ENCODE data around the gene C1QBP. TPM values are rescaled to one million over a fixed set of nuclear protein-coding genes. Genes with fewer than 3 reads are reported as not detected.
A peak's percentile ranks its signal among the peaks of the same experiment; 100 is the strongest.

The C1QBP gene
- total and polyA plus RNA-seq, 2 donors from 2014 or later: 91.5 to 181 TPM

DNA sequence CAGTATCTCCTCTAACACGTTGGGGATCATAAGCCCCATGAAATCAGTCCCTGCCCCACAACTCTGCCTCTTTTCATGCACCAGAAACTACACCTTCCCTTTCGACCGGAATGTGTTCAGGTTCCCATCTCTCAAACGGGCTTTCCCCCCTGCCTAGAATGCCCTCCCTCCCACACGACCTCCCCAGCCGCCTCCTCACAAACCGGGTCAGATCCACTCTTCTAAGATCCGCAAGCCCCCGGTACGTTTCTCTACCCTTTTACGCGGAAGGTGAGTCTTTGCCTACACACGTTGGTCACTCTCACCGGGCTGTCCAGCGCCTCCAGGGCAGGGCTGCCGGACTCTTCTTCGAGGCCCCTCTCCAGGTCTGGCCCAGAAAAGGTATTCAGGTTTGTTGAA, 29.1 kb upstream of the C1QBP start:
- FAIRE-seq (no peak), DNase-seq (no peak)
- TF ChIP-seq, protein P1, sequence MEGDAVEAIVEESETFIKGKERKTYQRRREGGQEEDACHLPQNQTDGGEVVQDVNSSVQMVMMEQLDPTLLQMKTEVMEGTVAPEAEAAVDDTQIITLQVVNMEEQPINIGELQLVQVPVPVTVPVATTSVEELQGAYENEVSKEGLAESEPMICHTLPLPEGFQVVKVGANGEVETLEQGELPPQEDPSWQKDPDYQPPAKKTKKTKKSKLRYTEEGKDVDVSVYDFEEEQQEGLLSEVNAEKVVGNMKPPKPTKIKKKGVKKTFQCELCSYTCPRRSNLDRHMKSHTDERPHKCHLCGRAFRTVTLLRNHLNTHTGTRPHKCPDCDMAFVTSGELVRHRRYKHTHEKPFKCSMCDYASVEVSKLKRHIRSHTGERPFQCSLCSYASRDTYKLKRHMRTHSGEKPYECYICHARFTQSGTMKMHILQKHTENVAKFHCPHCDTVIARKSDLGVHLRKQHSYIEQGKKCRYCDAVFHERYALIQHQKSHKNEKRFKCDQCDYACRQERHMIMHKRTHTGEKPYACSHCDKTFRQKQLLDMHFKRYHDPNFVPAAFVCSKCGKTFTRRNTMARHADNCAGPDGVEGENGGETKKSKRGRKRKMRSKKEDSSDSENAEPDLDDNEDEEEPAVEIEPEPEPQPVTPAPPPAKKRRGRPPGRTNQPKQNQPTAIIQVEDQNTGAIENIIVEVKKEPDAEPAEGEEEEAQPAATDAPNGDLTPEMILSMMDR (IDR thresholded peaks at IDR 0.05; ENCODE audit: borderline replicate concordance, extremely low read depth, insufficient read depth): no peak
- peaks cover 0 to 4% (median 0%) of the 10 kb centered on the region in 3 donors for H3K36me3 ChIP-seq (ENCODE audit: control insufficient read depth in 2 of 3, insufficient read depth in 3 of 3, low read length in 3 of 3)
- H3K4me3 ChIP-seq (ENCODE audit: low read length in 3 of 3): peak overlapping the region; percentile 60 to 83 (median 71)
- H3K9me3 ChIP-seq (ENCODE audit: control insufficient read depth in 2 of 3, insufficient read depth in 1 of 3, low read length in 3 of 3): no peaks in the 10 kb centered on the region
- H3K27me3 ChIP-seq (ENCODE audit: control insufficient read depth, insufficient read depth, low read length): no peaks in the 10 kb centered on the region
- H3K27ac ChIP-seq (ENCODE audit: low read depth in 2 of 2, low read length in 2 of 2): no peak overlapping the region
- intact Hi-C loops (cut with DNase I): no loop called here
- H3K4me1 ChIP-seq (ENCODE audit: control insufficient read depth in 2 of 3, insufficient read depth in 2 of 3, low read depth in 1 of 3, low read length in 3 of 3): peaks cover 0 to 8% (median 0%) of the 10 kb centered on the region in 3 donors
- peak overlapping the region; percentile 17 to 64 (median 46) for H3K9ac ChIP-seq (ENCODE audit: low read length in 3 of 3)

DNA sequence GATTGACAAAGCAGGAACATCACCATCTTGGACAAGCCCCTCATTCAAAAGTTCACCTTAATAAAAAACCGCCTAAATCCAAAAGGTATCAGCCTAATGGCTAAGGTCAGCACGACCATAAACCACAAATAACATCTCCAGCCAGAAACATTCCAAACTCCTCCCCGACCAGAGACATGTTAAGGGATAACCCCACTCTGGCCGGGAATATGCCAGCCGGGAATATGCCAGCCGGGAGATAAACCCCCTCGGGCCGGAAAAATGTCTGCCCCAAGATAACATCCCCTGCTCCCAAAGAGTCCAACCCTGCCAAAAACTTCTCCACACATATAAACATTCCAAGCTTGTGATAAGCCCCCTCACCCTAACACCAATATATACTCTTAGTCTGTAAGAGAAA, 28.5 kb upstream of the C1QBP start:
- H3K27ac ChIP-seq (ENCODE audit: low read depth in 2 of 2, low read length in 2 of 2): no peak overlapping the region
- DNase-seq: peak in 1 of 5 donors; percentile 3
- peaks cover 0 to 8% (median 0%) of the 10 kb centered on the region in 3 donors for H3K4me1 ChIP-seq (ENCODE audit: control insufficient read depth in 2 of 3, insufficient read depth in 2 of 3, low read depth in 1 of 3, low read length in 3 of 3)
- no peaks in the 10 kb centered on the region for H3K27me3 ChIP-seq (ENCODE audit: control insufficient read depth, insufficient read depth, low read length)
- intact Hi-C loops (cut with DNase I): no loop called here
- H3K4me3 ChIP-seq (ENCODE audit: low read length in 3 of 3): peak overlapping the region in 2 of 3 donors; percentile 71 to 83
- H3K9ac ChIP-seq (ENCODE audit: low read length in 3 of 3): peak overlapping the region in 1 of 3 donors; percentile 17
- no peaks in the 10 kb centered on the region for H3K36me3 ChIP-seq (ENCODE audit: control insufficient read depth in 2 of 3, insufficient read depth in 3 of 3, low read length in 3 of 3)
- FAIRE-seq: no peak
- H3K9me3 ChIP-seq (ENCODE audit: control insufficient read depth in 2 of 3, insufficient read depth in 1 of 3, low read length in 3 of 3): no peaks in the 10 kb centered on the region
- TF ChIP-seq, protein P1 (IDR thresholded peaks at IDR 0.05; ENCODE audit: borderline replicate concordance, extremely low read depth, insufficient read depth): no peak

DNA sequence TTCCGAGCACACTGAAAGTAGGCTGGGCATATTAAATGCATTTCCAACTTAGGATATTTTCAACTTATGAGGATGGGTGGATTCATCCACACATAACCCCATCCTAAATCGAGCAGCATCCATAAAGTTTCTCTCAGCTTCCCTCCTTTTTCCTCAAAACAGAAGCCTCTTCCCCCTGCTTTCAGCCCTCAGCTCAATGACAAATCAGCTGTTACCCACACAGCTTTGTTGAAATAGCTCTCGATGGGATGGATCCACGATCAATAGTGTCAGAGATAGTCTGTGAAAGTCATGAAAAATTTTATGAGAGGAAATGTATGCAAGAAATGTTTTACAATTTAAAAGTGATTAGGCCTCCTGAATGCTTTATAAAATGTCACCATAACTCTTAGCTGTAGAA, 27.3 kb upstream of the C1QBP start:
- intact Hi-C loops (cut with DNase I): no loop called here
- Histone ChIP-seq H3K27ac (ENCODE audit: low read depth in 2 of 2, low read length in 2 of 2) (no peak overlapping the region), H3K9ac (ENCODE audit: low read length in 3 of 3) (no peak overlapping the region), H3K4me3 (ENCODE audit: low read length in 3 of 3) (no peak overlapping the region), H3K27me3 (ENCODE audit: control insufficient read depth, insufficient read depth, low read length) (no peaks in the 10 kb centered on the region), H3K36me3 (ENCODE audit: control insufficient read depth in 2 of 3, insufficient read depth in 3 of 3, low read length in 3 of 3) (peaks cover 0 to 2% (median 0%) of the 10 kb centered on the region in 3 donors), H3K9me3 (ENCODE audit: control insufficient read depth in 2 of 3, insufficient read depth in 1 of 3, low read length in 3 of 3) (no peaks in the 10 kb centered on the region), H3K4me1 (ENCODE audit: control insufficient read depth in 2 of 3, insufficient read depth in 2 of 3, low read depth in 1 of 3, low read length in 3 of 3) (peaks cover 0 to 8% (median 0%) of the 10 kb centered on the region in 3 donors)
- no peak for DNase-seq
- TF ChIP-seq, protein P1 (IDR thresholded peaks at IDR 0.05; ENCODE audit: borderline replicate concordance, extremely low read depth, insufficient read depth): no peak
- FAIRE-seq: no peak

All from kidney (tissue), 14 donors.